22Rv1 (cell line): Measurements from ENCODE around the gene FAS.

Source experiments
- CTCF ChIP-seq: fragments of 450-650 bp; IDR thresholded peaks from 2 replicates; pipeline ENCODE4 v1.5.1; 2017; ENCODE audit warnings: mild to moderate bottlenecking
- ZFX ChIP-seq: fragments of 450-650 bp; IDR thresholded peaks from 2 replicates; pipeline ENCODE4 v1.6.1; 2017; ENCODE audit warnings: antibody characterized with exemption, borderline replicate concordance

- TF ChIP-seq CTCF (no peak), ZFX (no peak)
These were observed 36.9 kb upstream of the FAS start for GRCh38 chr10:88953662-88954061.
